HG03565 (cell line): ENCODE measurements around the gene LLCFC1.

Experiments
- ATAC-seq: cut with Tn5 transposase; IDR thresholded peaks from one replicate; pipeline ENCODE4 v1.9.1; 2021; ENCODE audit warnings: mild to moderate bottlenecking, moderate library complexity; ENCODE audit not compliant: unreplicated experiment

Gene LLCFC1

DNA sequence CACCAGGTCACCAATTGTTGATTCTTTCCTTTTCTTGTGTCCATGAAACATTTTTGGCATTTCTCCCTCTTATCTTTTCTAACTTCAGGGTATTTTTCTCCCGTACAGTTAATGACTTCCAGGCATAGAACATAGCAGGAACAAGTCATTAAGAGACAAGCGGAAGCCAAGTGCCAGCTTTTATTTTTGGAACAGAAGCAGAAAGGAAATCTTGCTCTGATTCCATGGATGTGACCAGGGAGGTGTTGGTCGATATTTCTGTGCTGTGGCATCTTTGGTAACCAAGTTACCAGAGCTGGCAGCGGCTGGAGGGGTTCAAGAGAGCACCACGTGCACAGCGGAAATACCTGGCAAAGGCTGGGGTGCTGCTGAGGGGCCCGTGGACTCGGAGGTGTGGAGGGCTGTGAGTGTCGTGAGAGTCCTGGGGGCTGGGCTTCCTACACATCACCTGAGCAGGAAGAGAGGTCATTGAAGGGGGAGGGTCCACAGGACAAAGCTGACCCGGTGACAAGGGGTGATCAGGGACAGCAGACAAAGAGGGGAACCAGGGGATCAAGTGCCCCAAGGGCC, 1.8 kb downstream of the LLCFC1 start:
- ATAC-seq: no peak

DNA sequence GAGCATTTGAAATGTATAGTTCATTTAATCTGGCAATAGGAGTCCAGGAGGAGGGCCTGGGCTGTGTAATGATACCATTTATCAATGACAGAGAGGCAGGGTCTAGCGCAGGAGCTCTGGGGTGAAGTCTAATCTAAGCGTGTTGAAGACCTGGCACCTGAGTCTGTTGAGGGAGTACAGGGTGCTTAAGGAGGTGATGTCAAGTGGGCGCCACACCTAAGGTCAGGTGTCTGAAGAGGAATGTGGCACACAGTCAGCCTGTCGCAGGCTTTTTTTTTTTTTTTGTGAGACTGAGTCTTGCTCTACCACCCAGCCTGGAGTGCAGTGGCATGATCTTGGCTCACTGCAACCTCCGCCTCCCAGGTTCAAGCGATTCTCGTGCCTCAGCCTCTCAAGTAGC, 2.3 kb downstream of the LLCFC1 start:
- no peak for ATAC-seq

GRCh38 chr7:142942746-142943145, 3.5 kb downstream of the LLCFC1 start:
- no peak for ATAC-seq

DNA sequence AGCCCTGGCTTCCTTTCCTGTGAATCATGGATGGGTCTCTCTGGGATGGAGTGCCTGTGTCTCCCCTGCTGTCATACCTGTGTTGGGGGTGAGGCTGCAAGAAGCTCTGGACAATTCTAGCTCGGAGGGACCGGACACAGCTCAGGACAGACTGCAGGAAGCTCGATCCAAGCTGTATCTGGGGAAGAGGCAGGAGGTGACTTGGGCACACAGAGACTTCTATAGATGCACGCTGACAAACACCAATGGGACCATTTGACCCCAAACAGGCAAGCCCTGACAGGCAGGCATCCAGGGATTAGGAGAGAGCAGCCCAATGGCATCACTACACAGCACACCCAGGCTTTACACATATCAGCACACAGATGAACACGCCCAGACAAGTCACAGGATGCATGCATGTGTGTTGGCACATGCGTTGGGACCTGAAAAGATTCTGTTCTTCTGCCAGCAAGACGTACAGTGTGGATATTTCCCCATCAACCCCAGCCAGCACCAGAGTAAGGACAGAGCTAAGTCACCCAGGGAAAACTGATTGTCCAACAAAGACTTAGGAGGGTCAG, 4.5 kb downstream of the LLCFC1 start:
- ATAC-seq: no peak

GRCh38 chr7:142945001-142945400, 5.7 kb downstream of the LLCFC1 start:
- ATAC-seq: no peak

- no peak for ATAC-seq
These were observed 9.3 kb downstream of the LLCFC1 start for GRCh38 chr7:142948603-142949002.

DNA sequence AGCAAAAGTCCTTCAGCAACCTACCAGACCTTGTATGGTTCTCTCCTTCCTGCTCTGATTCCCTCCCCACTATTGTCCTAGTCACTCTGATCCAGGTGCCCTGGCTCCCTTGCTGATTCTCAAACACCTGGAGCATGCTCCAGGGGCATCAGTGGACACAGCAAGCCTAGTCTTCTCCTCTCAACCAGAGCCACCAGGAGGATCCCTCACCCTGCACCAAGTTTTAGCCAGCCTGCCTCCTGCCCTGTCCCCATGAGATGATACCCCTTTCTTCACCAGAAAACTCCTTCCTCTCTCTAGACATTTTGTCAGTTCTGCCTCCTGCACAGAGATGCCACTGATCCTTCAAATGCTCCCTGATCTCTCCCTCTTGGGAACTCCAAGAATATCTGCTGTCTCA, 11.0 kb downstream of the LLCFC1 start:
- ATAC-seq: no peak

DNA sequence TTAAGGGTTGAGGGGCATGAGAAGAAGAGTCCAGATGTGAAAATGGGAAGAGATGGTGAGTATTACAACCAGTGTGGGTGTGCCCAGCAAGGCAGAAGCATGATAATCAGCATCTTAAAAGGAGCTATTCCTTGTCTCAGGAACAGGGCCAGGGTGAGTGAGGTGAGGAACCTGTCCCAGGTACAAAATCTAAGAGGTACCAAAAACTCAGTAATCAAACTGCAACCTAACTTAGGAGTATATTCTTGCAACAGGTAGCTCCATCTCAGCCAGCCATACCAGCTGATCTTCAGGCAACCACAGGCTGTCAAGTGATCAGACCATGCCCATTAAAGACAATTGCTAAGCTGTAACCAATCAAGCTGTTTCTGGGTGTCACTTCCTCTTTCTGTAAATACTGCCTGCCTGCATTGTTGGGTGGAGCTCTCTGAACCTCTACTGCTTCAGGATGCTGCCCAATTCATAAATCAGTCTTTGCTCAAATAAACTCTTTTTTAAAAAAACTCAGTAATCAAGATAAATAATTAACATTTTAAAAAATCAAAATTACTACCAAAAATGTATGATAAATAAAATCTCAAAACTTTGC, 15.5 kb downstream of the LLCFC1 start:
- ATAC-seq: no peak

- no peak for ATAC-seq
These were observed 17.8 kb downstream of the LLCFC1 start for GRCh38 chr7:142956951-142957623.

GRCh38 chr7:142957723-142958122, 18.4 kb downstream of the LLCFC1 start:
- no peak for ATAC-seq

DNA sequence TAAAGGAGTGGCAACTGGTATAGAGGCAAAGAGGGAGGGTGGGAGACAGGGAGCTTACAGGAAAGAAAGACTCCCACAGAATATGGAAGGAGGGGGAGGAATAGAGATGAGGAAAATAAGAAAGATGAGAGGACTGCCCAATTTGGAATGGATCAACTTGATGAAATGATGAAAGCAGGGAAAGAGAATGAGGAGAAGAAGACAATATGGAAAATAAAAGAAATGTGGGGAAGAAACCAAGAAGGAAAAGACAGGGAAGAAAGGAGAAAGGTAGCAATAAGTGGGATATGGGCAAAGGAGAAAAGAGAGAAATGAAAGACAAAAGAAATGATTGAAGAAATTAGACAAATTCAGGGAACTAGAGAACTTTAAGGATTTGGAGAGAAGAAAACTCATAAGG, 19.9 kb downstream of the LLCFC1 start:
- ATAC-seq: no peak

DNA sequence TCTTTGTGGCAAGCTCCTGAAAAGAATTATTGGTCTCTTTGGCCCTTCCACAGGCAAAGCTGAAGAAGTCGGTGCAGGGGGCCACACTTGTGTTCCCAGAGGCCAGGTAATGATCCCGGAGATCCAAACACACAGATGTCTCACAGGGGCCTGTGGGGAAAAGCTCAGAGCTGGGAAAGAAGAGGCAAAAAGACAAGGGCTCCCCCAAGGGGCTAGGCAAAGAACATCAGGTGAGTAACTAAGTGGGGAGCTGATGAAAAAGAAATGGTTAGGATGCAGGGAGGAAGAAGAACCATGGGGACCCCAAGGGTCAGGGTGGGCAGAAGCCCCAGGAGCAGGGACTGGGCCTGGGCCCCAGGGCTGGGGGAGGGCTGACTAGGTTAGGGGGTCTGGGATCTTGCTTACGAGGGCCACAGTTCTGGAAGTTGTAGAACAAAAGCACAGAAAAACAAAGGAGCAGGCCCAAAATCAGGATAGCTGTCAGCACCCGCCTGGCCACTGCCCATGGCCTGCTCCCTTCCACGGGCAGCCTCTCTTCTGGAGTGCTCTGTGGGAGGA, 21.8 kb downstream of the LLCFC1 start:
- ATAC-seq: no peak

- no peak for ATAC-seq
These were observed 22.3 kb downstream of the LLCFC1 start for GRCh38 chr7:142961595-142961972.

GRCh38 chr7:142961973-142962926, 23.0 kb downstream of the LLCFC1 start, which contains the start of gene KEL:
KEL (minus strand) TSS chr7:142962363; CDS start chr7:142962206, 157 bp downstream.
- ATAC-seq: no peak

GRCh38 chr7:142962991-142963390, 23.7 kb downstream of the LLCFC1 start:
- ATAC-seq: no peak

GRCh38 chr7:142963993-142964392, 24.7 kb downstream of the LLCFC1 start:
- ATAC-seq: no peak

DNA sequence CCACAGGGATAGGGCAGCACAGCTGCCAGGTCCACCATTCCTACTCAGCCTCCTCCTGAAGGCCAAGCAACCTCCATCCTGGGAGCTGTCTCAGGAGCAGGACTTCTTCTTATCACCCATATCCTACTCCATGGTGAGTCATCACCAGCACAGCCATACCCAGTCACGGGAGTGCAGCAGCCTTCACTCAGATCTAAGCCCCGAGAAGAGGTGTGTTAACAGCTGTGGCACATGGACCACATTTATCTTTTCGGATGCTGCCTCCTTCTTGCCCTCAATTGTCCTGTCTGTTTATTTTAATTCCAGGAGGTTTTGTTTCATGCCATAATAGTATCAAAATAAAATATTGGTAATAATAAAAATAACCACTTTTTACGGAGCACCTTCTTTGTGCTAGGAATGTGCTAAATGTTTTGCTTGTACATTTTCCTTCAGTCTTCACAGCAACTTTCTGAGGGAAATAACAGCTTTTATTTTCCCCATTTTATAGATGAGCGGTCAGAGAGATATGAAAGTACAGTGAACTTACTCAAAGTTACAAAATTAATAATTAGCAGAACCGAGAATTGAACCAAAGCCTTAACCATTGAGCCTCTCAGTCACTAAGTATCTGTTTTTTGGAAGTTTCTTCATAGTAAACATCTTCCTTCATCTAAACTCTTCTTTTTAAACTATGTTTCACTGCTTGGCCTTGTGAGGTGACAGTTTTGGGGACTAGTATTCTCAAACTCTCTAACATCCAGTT, 25.4 kb downstream of the LLCFC1 start:
- ATAC-seq: no peak

DNA sequence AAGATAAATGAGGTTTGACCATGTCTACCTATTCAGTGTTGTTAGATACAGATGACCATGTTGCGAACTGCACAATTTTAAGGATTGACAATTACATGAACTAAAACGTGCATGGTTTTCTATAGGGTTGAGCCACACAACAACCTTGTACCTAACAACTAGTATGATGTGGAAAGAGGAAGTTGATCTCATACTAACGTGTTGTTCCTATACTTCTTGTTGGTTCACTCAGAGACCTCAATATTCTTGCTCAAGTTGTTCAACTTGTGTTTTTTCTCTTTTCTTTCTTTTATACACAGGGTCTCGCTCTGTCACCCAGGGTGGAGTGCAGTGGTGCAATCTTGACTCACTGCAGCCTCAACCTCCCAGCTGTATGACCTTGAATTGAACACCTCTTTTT, 28.9 kb downstream of the LLCFC1 start:
- ATAC-seq: no peak

- no peak for ATAC-seq
These were observed 29.9 kb downstream of the LLCFC1 start for GRCh38 chr7:142969183-142969582.

- no peak for ATAC-seq
These were observed 35.3 kb downstream of the LLCFC1 start for GRCh38 chr7:142974626-142975025.
